ENCODE data around the gene EDEM2.

- no peak for TF ChIP-seq CTCF (IDR thresholded peaks at IDR 0.05; ENCODE audit: borderline replicate concordance, extremely low read depth, low read length, poor library complexity, severe bottlenecking)
- TF ChIP-seq EZH2 (IDR thresholded peaks at IDR 0.05; ENCODE audit: borderline replicate concordance, low read depth, low read length, severe bottlenecking) = no peak
Observed at GRCh38 chr20:35091816-35092523, 55.2 kb downstream of the EDEM2 start.
